NAMALWA (cell line): ENCODE data around the gene EEF1A2.

Source experiments
- DNase-seq: peaks from one replicate; pipeline ENCODE4 v3.0.0-alpha.2; 2015; ENCODE audit warnings: low spot score

Gene EEF1A2

GRCh38 chr20:63498960-63499337 is at the start of gene EEF1A2:
EEF1A2 (minus strand) TSS chr20:63499083; CDS start chr20:63497763, 1,320 bp downstream.
- DNase-seq, result peak; percentile 63

- no peak for DNase-seq
Measured at GRCh38 chr20:63548542-63548941, 49.7 kb upstream of the EEF1A2 start.

- no peak for DNase-seq
Measured at GRCh38 chr20:63547725-63548480, 49.0 kb upstream of the EEF1A2 start, which contains the start of gene SRMS. SRMS (minus strand) TSS chr20:63547749; CDS start chr20:63547463, 286 bp downstream.

- no peak for DNase-seq
Measured at GRCh38 chr20:63546956-63547724, 48.3 kb upstream of the EEF1A2 start.

GRCh38 chr20:63546256-63546955 is 47.5 kb upstream of the EEF1A2 start:
- DNase-seq, result no peak

- peak; percentile 34 for DNase-seq
Measured at GRCh38 chr20:63545814-63546213, 46.9 kb upstream of the EEF1A2 start.

GRCh38 chr20:63544958-63545516 is 46.2 kb upstream of the EEF1A2 start:
- no peak for DNase-seq

- no peak for DNase-seq
Measured at GRCh38 chr20:63544241-63544957, 45.5 kb upstream of the EEF1A2 start.

GRCh38 chr20:63543733-63544132 is 44.9 kb upstream of the EEF1A2 start:
- DNase-seq, result no peak

GRCh38 chr20:63543131-63543530 is 44.2 kb upstream of the EEF1A2 start:
- no peak for DNase-seq

- DNase-seq, result no peak
Measured at GRCh38 chr20:63542696-63543095, 43.8 kb upstream of the EEF1A2 start.

GRCh38 chr20:63542031-63542559 is 43.2 kb upstream of the EEF1A2 start:
- DNase-seq, result no peak

GRCh38 chr20:63541371-63541770 is 42.5 kb upstream of the EEF1A2 start:
- DNase-seq, result no peak

- DNase-seq, result no peak
Measured at GRCh38 chr20:63540417-63541186, 41.7 kb upstream of the EEF1A2 start.

- no peak for DNase-seq
Measured at GRCh38 chr20:63539441-63540370, 40.8 kb upstream of the EEF1A2 start.

- no peak for DNase-seq
Measured at GRCh38 chr20:63539092-63539430, 40.2 kb upstream of the EEF1A2 start.

- DNase-seq, result no peak
Measured at GRCh38 chr20:63538204-63539091, 39.6 kb upstream of the EEF1A2 start.

- peak; percentile 96 for DNase-seq
Measured at GRCh38 chr20:63537525-63538203, 38.8 kb upstream of the EEF1A2 start.
